ENCODE measurements around the gene USP6NL.

Gene USP6NL

GRCh38 chr10:11414314-11415038 lies 197.0 kb downstream of the USP6NL start:
- no peak for DNase-seq (ENCODE audit: low read depth)

- no peak for DNase-seq (ENCODE audit: low read depth)
These were observed 199.4 kb downstream of the USP6NL start for GRCh38 chr10:11411926-11412545.

- DNase-seq (ENCODE audit: low read depth) = no peak
These were observed 202.1 kb downstream of the USP6NL start for GRCh38 chr10:11409357-11409756.

GRCh38 chr10:11407939-11408338 lies 203.5 kb downstream of the USP6NL start:
- no peak for DNase-seq (ENCODE audit: low read depth)

GRCh38 chr10:11406746-11407145 lies 204.7 kb downstream of the USP6NL start:
- no peak for DNase-seq (ENCODE audit: low read depth)

GRCh38 chr10:11404901-11405300 lies 206.5 kb downstream of the USP6NL start:
- DNase-seq (ENCODE audit: low read depth) = no peak
